HL-60 (cell line): ENCODE data around the gene THSD7B.

Source experiments
- DNase-seq, 2 experiments: peaks; one replicate each; pipeline ENCODE4 v3.0.0-alpha.2; 2010 to 2020; ENCODE audit warnings: low read depth in 1 of 2, low spot score in 1 of 2
- H3K27ac ChIP-seq: fragments of 250-450 bp; sonication (Bioruptor Pico); replicated peaks from 2 replicates; pipeline ENCODE4 v1.5.1; 2020; ENCODE audit warnings: mild to moderate bottlenecking, moderate library complexity
- H3K27me3 ChIP-seq: fragments of 250-450 bp; sonication (Bioruptor Pico); 2 replicates; pipeline ENCODE4 v1.5.1; 2021; ENCODE audit warnings: mild to moderate bottlenecking, moderate library complexity; ENCODE audit not compliant: insufficient read depth, poor library complexity, severe bottlenecking
- H3K4me3 ChIP-seq: replicated peaks from 2 replicates; pipeline ENCODE4 v1.5.1; 2011; ENCODE audit warnings: mild to moderate bottlenecking, control low read depth, low read length; ENCODE audit not compliant: insufficient read depth
- GABPA ChIP-seq: IDR thresholded peaks from 2 replicates; pipeline ENCODE4 v1.6.1; 2012; ENCODE audit warnings: low read depth
- POLR2AphosphoS5 ChIP-seq: IDR thresholded peaks from 2 replicates; pipeline ENCODE4 v1.6.1; 2012; ENCODE audit warnings: low read depth
- SPI1 ChIP-seq: IDR thresholded peaks from 2 replicates; pipeline ENCODE4 v1.6.1; 2012; ENCODE audit warnings: low read depth, mild to moderate bottlenecking, borderline replicate concordance
- TF ChIP-seq, protein P1 (sequence below): IDR thresholded peaks from 2 replicates; pipeline ENCODE4 v1.6.1; 2012; ENCODE audit warnings: low read depth; ENCODE audit not compliant: insufficient replicate concordance
- TF ChIP-seq, protein P2 (sequence below): IDR thresholded peaks from one replicate; pipeline ENCODE4 v1.5.1; 2011; ENCODE audit warnings: low read length, control low read depth, inconsistent platforms; ENCODE audit not compliant: insufficient read depth

Gene THSD7B

DNA sequence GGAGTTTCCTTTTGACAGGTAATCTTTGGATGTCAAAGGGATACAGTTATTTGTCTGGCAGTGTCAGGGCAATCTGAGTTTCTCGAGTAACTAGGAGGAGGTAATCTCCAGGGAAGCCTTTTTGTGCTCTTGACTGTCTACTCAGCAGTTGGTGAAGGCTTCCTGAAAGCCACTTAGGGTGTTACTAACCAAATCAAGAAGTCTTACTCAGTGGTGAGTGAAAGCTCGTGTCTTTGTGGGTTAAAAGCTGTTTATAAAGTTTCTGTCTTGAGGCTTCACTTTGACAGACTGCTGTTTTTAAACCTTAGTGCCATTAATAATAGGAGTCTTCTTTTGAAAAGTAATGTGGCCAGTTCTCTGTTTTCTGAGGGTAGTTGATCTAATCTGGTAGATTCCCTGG is 1.7 kb downstream of the THSD7B start:
- Histone ChIP-seq H3K27me3 (peaks cover 44% of the 10 kb centered on the region), H3K27ac (no peak overlapping the region), H3K4me3 (no peak overlapping the region)
- no peak for TF ChIP-seq GABPA
- TF ChIP-seq, protein P1, sequence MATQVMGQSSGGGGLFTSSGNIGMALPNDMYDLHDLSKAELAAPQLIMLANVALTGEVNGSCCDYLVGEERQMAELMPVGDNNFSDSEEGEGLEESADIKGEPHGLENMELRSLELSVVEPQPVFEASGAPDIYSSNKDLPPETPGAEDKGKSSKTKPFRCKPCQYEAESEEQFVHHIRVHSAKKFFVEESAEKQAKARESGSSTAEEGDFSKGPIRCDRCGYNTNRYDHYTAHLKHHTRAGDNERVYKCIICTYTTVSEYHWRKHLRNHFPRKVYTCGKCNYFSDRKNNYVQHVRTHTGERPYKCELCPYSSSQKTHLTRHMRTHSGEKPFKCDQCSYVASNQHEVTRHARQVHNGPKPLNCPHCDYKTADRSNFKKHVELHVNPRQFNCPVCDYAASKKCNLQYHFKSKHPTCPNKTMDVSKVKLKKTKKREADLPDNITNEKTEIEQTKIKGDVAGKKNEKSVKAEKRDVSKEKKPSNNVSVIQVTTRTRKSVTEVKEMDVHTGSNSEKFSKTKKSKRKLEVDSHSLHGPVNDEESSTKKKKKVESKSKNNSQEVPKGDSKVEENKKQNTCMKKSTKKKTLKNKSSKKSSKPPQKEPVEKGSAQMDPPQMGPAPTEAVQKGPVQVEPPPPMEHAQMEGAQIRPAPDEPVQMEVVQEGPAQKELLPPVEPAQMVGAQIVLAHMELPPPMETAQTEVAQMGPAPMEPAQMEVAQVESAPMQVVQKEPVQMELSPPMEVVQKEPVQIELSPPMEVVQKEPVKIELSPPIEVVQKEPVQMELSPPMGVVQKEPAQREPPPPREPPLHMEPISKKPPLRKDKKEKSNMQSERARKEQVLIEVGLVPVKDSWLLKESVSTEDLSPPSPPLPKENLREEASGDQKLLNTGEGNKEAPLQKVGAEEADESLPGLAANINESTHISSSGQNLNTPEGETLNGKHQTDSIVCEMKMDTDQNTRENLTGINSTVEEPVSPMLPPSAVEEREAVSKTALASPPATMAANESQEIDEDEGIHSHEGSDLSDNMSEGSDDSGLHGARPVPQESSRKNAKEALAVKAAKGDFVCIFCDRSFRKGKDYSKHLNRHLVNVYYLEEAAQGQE, result no peak
- TF ChIP-seq, protein P2, sequence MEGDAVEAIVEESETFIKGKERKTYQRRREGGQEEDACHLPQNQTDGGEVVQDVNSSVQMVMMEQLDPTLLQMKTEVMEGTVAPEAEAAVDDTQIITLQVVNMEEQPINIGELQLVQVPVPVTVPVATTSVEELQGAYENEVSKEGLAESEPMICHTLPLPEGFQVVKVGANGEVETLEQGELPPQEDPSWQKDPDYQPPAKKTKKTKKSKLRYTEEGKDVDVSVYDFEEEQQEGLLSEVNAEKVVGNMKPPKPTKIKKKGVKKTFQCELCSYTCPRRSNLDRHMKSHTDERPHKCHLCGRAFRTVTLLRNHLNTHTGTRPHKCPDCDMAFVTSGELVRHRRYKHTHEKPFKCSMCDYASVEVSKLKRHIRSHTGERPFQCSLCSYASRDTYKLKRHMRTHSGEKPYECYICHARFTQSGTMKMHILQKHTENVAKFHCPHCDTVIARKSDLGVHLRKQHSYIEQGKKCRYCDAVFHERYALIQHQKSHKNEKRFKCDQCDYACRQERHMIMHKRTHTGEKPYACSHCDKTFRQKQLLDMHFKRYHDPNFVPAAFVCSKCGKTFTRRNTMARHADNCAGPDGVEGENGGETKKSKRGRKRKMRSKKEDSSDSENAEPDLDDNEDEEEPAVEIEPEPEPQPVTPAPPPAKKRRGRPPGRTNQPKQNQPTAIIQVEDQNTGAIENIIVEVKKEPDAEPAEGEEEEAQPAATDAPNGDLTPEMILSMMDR, result no peak
- no peak for TF ChIP-seq POLR2AphosphoS5
- no peak for TF ChIP-seq SPI1
- DNase-seq, result no peak

DNA sequence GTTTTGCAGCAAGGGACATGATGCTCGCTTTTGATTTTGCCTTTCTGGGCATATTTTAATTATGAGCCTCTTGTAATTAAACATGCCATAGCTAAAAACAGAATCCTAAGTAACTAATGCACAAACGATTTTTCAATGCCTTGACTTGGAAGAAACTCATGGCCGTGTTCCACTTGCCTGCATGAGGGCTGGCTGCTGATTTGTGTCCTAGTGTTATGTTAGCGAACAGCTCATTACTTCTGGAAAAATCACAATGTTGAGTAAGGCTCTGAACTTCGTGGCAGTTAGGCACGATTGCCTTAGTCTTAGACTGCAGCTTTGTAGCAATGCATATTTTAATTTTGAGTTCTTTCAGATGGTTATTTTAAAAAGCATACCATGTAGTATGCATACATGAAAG is 4.5 kb downstream of the THSD7B start:
- peaks cover 31% of the 10 kb centered on the region for H3K27me3 ChIP-seq

DNA sequence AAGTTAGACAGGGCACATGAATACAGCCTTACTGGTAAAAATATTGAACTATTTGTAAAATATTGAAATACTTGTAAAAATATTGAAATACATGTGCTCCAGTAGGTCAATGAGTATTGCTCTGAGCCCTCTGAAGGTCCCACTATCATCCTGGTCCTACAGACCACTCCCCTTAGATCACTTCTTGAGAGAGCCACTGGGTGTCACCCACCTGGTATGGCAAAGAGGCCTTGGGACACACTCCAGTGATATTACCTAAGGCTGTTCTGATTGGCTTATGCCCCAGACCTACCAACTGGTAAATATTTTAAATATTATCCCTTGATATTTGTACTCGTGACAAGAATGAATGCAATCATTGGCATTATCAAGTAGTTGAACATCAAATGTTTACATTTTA is 5.0 kb downstream of the THSD7B start:
- Histone ChIP-seq H3K4me3 (no peak overlapping the region), H3K27ac (no peak overlapping the region), H3K27me3 (peaks cover 27% of the 10 kb centered on the region)
- TF ChIP-seq GABPA, result no peak
- TF ChIP-seq SPI1, result no peak
- TF ChIP-seq, protein P2, result no peak
- TF ChIP-seq, protein P1, result no peak
- TF ChIP-seq POLR2AphosphoS5, result no peak
- no peak for DNase-seq

More for the DNA sequence above, 4.5 kb downstream of the THSD7B start:
- Histone ChIP-seq H3K27ac (no peak overlapping the region), H3K4me3 (no peak overlapping the region)
- TF ChIP-seq, protein P1, result no peak
- TF ChIP-seq, protein P2, result no peak
- TF ChIP-seq SPI1, result no peak
- no peak for TF ChIP-seq POLR2AphosphoS5
- no peak for TF ChIP-seq GABPA
- no peak for DNase-seq
